Measurements from ENCODE around the gene DPYD. TPM values are rescaled to one million over a fixed set of nuclear protein-coding genes. Genes with fewer than 3 reads are reported as not detected.

DPYD gene
- total RNA-seq, 4 donors from 2014 or later: 30.6 to 58.4 (median 35.4) TPM

- DNase-seq: no peak
- no peak overlapping the region for H3K27ac ChIP-seq
- no peak overlapping the region for H3K4me3 ChIP-seq
- H3K9me3 ChIP-seq: no peaks in the 10 kb centered on the region
- intact Hi-C loops (cut with DNase I): no loop called here
- H3K36me3 ChIP-seq: peaks cover 0 to 15% (median 0%) of the 10 kb centered on the region in 3 donors
- H3K4me1 ChIP-seq: no peaks in the 10 kb centered on the region
- no peaks in the 10 kb centered on the region for H3K27me3 ChIP-seq
- WGBS, 2 donors: 81 to 83% methylated on average over 3 of the region's 3 CpGs
- TF ChIP-seq POLR2A (IDR thresholded peaks at IDR 0.05) (no peak), CTCF (IDR thresholded peaks at IDR 0.05) (no peak)
These were observed 350.1 kb downstream of the DPYD start for GRCh38 chr1:97570691-97571090.

DNA sequence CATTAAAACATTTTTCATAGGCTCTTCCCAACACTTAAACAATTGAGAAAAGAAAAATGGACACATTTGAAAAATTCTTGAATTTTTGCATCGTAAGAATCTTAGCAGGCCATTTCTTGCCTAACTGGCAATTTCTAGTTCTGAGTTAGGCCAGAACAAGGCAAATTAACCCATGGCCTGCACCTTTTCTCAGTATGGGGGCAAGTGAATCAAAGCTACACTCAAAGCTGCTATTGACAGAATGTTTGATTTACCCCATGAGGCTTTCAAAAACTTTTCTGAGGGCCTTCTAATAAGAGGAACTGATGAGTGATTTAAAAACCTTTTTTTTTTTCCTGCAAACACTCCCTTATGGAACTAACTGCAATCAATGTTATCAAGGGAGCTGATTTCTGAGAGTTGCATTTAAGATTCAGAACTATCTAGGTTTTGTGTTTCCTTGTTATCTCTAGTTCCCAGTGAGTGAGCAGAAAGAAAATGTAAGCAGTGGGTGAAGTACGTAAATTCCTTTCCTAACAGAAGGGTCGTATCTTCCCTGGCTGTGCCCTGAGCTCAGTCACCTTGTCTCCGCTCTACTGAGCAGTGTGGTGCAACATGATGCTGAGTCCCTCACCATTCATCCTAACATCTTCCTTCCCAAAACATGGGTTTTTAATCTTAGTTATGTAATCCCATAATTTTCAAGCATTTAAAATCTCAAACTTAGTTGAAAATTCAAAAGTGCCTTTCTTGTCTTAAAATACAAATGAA lies 353.7 kb downstream of the DPYD start:
- Histone ChIP-seq H3K27ac (no peak overlapping the region), H3K36me3 (peaks cover 0 to 7% (median 0%) of the 10 kb centered on the region in 3 donors), H3K27me3 (no peaks in the 10 kb centered on the region), H3K4me3 (no peak overlapping the region), H3K9me3 (no peaks in the 10 kb centered on the region), H3K4me1 (no peaks in the 10 kb centered on the region)
- 88 to 93% methylated on average over 4 of the region's 4 CpGs for WGBS, 2 donors
- intact Hi-C loops (cut with DNase I): no loop called here
- DNase-seq: no peak
- no peak for TF ChIP-seq POLR2A (IDR thresholded peaks at IDR 0.05)
- no peak for TF ChIP-seq CTCF (IDR thresholded peaks at IDR 0.05)

DNA sequence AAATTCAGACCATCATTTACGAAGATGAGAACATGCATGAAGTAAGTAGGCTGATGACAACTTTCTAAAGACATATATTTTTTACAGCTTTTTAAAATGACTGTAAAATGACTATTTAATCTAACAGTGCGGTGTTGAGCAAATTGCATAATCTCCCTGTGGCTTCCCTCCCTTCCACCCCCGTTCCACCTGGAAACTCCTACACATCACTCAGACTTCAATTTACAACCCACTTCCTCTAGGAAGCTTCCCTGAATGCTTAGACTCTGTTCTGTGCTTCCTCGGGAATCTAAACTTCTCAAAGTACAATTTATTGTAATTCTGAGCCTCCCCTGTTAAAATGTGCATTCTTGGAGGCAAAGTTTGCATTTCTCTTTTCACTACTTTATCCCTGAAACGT lies 354.9 kb downstream of the DPYD start:
- Histone ChIP-seq H3K27ac (no peak overlapping the region), H3K9me3 (no peaks in the 10 kb centered on the region), H3K4me1 (no peaks in the 10 kb centered on the region), H3K36me3 (peaks cover 0 to 6% (median 0%) of the 10 kb centered on the region in 3 donors), H3K27me3 (no peaks in the 10 kb centered on the region), H3K4me3 (no peak overlapping the region)
- intact Hi-C loops (cut with DNase I): no loop called here
- 74 to 83% methylated on average over 5 of the region's 5 CpGs for WGBS, 2 donors
- TF ChIP-seq POLR2A (IDR thresholded peaks at IDR 0.05): no peak
- no peak for TF ChIP-seq CTCF (IDR thresholded peaks at IDR 0.05)
- no peak for DNase-seq

DNA sequence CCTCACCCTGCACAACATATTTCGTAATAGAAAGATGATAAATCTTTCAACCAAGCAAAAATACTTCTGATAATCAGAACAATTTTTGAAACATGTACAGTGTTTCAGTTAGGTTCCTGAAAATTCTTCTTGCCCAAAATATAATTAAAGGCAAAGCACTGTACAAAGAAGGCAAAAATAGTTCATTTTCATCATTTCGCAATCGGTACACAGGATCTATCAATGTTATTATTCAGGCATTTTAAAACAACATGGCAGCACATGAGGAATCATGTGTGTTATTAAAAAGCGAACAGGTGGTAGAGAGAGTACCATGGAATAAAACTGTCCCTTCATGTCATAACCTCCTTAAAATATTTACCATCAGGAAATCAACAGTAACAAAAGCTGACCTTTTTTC lies 356.9 kb downstream of the DPYD start:
- no peaks in the 10 kb centered on the region for H3K27me3 ChIP-seq
- DNase-seq: no peak
- no peaks in the 10 kb centered on the region for H3K36me3 ChIP-seq
- intact Hi-C loops (cut with DNase I): no loop called here
- no peaks in the 10 kb centered on the region for H3K9me3 ChIP-seq
- H3K27ac ChIP-seq: no peak overlapping the region
- WGBS, 2 donors: 93 to 95% methylated on average over 4 of the region's 4 CpGs
- TF ChIP-seq CTCF (IDR thresholded peaks at IDR 0.05) (no peak), POLR2A (IDR thresholded peaks at IDR 0.05) (no peak)
- H3K4me1 ChIP-seq: no peaks in the 10 kb centered on the region
- no peak overlapping the region for H3K4me3 ChIP-seq

DNA sequence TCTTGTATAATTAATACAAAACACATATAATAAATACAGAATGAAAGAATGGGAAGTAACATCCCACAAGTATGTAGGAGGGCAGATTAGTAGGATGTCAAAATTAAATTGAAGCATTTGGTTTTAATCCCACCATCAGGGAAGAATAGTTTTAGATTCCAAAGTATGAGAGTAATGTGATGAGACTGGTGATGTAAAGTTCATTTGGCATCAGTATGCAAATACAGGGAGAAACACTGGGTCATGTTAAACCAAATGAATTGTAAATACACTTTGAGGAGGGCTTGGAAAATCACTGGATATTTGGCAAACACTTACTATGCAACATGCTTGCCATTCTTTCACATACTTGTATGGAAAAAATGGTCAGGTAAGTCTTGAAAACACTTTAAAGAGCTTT lies 358.8 kb downstream of the DPYD start:
- no peak overlapping the region for H3K27ac ChIP-seq
- no peaks in the 10 kb centered on the region for H3K27me3 ChIP-seq
- DNase-seq: no peak
- intact Hi-C loops (cut with DNase I): no loop called here
- TF ChIP-seq CTCF (IDR thresholded peaks at IDR 0.05) (no peak), POLR2A (IDR thresholded peaks at IDR 0.05) (no peak)
- H3K9me3 ChIP-seq: no peaks in the 10 kb centered on the region
- no peak overlapping the region for H3K4me3 ChIP-seq
- no peaks in the 10 kb centered on the region for H3K4me1 ChIP-seq
- H3K36me3 ChIP-seq: no peaks in the 10 kb centered on the region
